ENCODE results near the gene NELL2. TPM values are rescaled to one million over a fixed set of nuclear protein-coding genes. Genes with fewer than 3 reads are reported as not detected.

The NELL2 gene
- total RNA-seq, 2 donors from 2014 or later: 0.31 to 0.52 TPM

- TF ChIP-seq CTCF (IDR thresholded peaks at IDR 0.05): no peak
- H3K27ac ChIP-seq: no peak overlapping the region
- DNase-seq (ENCODE audit: low spot score): no peak
- no peak overlapping the region for H3K4me3 ChIP-seq
- no peaks in the 10 kb centered on the region for H3K4me1 ChIP-seq
- no peaks in the 10 kb centered on the region for H3K36me3 ChIP-seq
- H3K27me3 ChIP-seq: no peaks in the 10 kb centered on the region
- no peaks in the 10 kb centered on the region for H3K9me3 ChIP-seq
Measured at GRCh38 chr12:44544018-44544417, 332.1 kb downstream of the NELL2 start.

GRCh38 chr12:44542716-44543115 is 333.4 kb downstream of the NELL2 start:
- H3K27ac ChIP-seq: no peak overlapping the region
- H3K36me3 ChIP-seq: no peaks in the 10 kb centered on the region
- no peak for TF ChIP-seq CTCF (IDR thresholded peaks at IDR 0.05)
- no peak for DNase-seq (ENCODE audit: low spot score)
- no peaks in the 10 kb centered on the region for H3K27me3 ChIP-seq
- H3K4me3 ChIP-seq: no peak overlapping the region
- H3K4me1 ChIP-seq: no peaks in the 10 kb centered on the region
- no peaks in the 10 kb centered on the region for H3K9me3 ChIP-seq

- Histone ChIP-seq H3K9me3 (no peaks in the 10 kb centered on the region), H3K4me1 (no peaks in the 10 kb centered on the region), H3K27me3 (no peaks in the 10 kb centered on the region), H3K36me3 (no peaks in the 10 kb centered on the region), H3K27ac (no peak overlapping the region), H3K4me3 (no peak overlapping the region)
- TF ChIP-seq CTCF (IDR thresholded peaks at IDR 0.05): no peak
- DNase-seq (ENCODE audit: low spot score): no peak
Measured at GRCh38 chr12:44537354-44537753, 338.8 kb downstream of the NELL2 start.

- H3K36me3 ChIP-seq: no peaks in the 10 kb centered on the region
- TF ChIP-seq CTCF (IDR thresholded peaks at IDR 0.05): no peak
- no peaks in the 10 kb centered on the region for H3K27me3 ChIP-seq
- DNase-seq (ENCODE audit: low spot score): no peak
- no peak overlapping the region for H3K27ac ChIP-seq
- H3K9me3 ChIP-seq: no peaks in the 10 kb centered on the region
- no peak overlapping the region for H3K4me3 ChIP-seq
- H3K4me1 ChIP-seq: no peaks in the 10 kb centered on the region
Measured at GRCh38 chr12:44532940-44533339, 343.2 kb downstream of the NELL2 start.

- no peaks in the 10 kb centered on the region for H3K4me1 ChIP-seq
- DNase-seq (ENCODE audit: low spot score): no peak
- H3K36me3 ChIP-seq: no peaks in the 10 kb centered on the region
- no peak overlapping the region for H3K4me3 ChIP-seq
- H3K9me3 ChIP-seq: no peaks in the 10 kb centered on the region
- H3K27ac ChIP-seq: no peak overlapping the region
- no peaks in the 10 kb centered on the region for H3K27me3 ChIP-seq
- TF ChIP-seq CTCF (IDR thresholded peaks at IDR 0.05): no peak
Measured at GRCh38 chr12:44531320-44531971, 344.7 kb downstream of the NELL2 start.

- H3K9me3 ChIP-seq: no peaks in the 10 kb centered on the region
- no peak overlapping the region for H3K4me3 ChIP-seq
- TF ChIP-seq CTCF (IDR thresholded peaks at IDR 0.05): no peak
- no peaks in the 10 kb centered on the region for H3K27me3 ChIP-seq
- no peak for DNase-seq (ENCODE audit: low spot score)
- no peaks in the 10 kb centered on the region for H3K36me3 ChIP-seq
- H3K27ac ChIP-seq: no peak overlapping the region
- H3K4me1 ChIP-seq: no peaks in the 10 kb centered on the region
Measured at GRCh38 chr12:44526655-44527182, 349.4 kb downstream of the NELL2 start.

Measured in right atrium auricular region (tissue), 2 donors.